Occipital lobe (tissue), 2 donors: ENCODE data around the gene RPTOR. TPM values are rescaled to one million over a fixed set of nuclear protein-coding genes. Genes with fewer than 3 reads are reported as not detected.
A peak's percentile ranks its signal among the peaks of the same experiment; 100 is the strongest.
"Not testable (repeated sequence)": the region's sequence is repeated elsewhere in the genome, so short reads cannot be mapped to it uniquely, and the experiment has no call there.

ENCODE experiments used
- DNase-seq: peaks from one replicate; lab custom pipeline; 2025; lab: John Stamatoyannopoulos, UW
- total RNA-seq: library from RNA; depleted of rRNA; stranded (reverse); fragments of >200 nt; gene quantifications from one replicate; pipeline ENCODE4 v1.2.3, GENCODE V29; 2014

The RPTOR gene
- total RNA-seq, 1 donor from 2014 or later = 14.2 TPM

DNA sequence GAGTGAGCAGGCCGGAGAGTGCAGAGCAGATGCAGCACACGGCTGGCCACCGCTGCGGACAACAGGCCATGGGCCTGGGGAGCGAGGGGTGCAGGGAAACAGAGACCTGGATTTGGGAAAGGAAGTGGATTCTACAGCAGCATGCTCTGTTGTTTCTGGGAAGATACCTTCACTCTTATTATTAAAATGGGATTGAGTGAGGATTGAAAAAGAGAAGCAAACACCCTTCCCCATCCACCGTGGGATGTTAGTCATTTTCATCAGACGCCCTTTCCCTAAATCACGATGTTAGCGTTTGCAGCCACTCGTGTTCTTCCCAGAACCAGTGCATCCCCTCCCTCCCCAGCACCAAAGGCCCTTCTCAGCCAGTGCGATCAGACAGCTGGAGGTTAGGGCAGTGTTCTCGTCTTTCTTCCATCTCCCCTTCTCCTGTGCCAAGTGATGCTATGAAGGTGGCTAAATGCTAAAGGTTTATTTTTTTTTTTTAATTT lies 250.5 kb downstream of the RPTOR start:
- no peak for DNase-seq

DNA sequence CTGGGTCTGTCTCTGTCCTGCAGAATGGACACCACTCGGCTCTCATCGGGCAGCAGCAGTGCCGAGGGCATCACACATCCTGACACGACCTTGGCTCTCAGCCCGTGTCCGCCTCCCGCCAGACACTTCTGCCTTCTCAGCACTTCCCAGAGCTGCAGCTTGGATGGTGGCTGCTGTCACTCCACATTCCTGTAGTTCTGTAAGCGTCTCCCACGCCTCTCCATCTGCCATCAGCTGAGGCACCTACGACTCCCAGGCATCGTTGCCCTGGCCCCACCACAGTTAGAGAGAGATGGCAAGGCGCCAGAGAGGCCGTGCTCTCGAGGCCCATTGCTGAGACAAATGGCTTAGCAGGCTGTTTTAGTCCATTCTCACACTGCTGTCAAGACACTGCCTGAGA lies 251.1 kb downstream of the RPTOR start:
- peak; percentile 56 for DNase-seq

DNA sequence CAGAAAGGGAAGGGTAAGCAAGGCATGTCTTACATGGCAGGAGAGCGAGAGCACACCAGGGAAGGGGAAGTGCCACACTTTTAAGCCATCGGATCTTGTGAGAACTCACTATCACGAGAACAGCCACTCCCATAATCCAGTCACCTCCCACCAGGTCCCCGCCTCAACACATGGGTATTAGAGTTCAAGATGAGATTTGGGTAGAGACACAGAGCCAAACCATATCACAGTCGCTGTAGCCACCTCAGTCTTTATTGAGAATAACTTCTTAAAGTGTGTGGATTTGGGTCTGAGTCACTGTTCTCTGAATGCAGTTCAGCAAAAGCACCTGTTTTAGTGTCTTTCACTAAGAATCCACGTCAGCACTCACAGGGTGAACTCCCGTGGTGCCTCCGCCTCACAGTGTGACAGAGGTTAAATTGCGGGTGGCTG lies 251.8 kb downstream of the RPTOR start:
- DNase-seq = no peak

DNA sequence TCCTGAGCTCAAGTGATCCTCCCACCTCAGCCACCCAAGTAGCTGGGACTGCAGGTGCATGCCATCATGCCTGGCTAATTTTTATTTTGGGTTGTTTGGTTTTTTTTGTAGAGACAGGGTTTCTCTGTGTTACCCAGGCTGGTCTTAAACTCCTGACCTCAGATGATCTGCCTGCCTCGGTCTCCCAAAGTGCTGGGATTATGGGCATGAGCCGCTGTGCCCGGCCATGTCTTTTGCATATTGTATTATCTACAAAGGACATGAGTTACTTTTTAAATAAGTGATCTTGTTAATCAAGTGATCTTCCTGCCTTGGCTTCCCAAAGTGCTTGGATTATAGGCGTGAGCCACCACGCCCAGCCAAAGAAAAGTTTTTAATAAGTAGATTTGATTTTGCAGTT lies 252.6 kb downstream of the RPTOR start:
- DNase-seq = not testable (repeated sequence)

DNA sequence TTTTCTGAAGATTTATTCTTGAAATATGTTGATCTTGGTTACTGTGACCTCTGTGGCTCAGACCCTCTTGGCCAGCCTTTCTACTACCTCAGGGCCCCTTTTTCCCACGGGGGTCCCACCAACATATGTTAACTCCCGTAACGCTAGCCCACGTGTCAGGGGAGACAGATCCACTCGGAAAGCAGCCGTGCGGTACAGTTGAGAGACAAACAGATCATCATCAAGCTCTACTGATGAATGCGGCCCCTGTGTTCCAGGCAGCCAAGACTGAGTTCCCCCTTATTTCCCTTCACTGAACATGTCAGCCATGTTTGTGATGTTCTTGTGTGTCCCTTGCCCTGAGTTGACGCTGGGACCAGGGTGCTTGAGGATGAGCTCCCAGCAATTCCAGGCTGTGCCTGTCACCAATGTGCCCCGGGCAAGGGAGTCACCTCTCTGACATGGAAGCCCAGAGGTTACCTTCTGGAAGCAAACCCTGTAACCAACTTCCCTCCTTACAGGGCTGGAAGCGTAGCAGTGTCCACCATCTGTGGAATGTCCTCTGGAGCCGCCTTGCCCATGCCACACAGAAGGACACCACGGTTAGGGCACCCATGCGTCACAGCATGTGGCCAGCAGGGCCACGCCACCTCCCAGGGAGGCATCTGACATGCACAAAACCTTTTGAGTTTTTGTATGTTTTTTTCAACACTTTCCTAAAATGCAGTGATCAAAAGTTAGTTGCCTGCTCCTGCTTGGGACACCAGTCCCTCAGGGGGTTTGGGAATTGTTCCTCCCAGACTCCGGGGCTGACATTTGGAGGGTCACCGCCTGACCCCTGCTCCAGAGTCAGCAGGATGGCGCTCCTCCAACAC lies 253.3 kb downstream of the RPTOR start:
- no peak for DNase-seq

DNA sequence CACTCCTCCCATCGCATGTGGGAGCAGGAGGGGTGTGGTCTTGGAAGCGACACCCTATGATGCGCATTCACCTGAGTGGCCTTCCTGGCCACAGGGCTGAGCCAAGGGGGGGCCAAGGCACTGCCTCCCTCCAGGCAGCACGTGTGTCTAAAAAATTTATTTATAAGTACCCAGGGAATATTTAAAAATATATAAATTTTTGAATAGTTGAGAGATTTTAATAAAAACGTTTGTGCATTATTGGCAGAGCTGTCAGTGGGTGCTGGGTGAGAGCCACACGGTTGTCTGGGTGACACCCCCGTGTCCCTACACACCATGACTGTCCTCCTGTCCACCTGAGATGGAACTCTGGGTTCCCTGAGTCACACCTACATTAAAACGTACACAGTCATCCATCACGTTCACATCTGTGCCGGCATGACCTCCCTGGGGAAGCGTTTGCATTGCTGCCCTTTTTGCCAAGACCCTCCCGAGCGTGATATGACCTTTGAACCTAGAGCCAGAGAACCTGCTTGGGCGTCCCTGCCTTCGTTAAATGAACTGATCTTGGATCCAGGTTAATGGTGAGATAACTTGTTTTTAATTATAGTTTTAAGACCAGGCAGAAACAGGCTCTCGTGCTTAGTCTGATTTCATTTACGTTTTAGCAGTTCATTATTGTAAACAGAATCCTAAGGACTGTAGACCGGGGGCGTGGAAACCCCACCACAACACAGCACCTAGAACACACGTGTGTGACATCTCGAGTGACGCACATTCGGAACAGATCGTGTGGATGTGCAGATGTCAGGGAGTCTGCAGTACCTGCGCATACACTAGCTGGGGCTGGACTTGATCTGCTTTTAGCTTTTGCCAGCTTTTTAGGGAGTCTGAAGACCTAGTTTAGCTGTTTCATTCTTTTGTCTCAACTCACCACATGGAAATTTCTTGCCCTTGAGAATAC lies 254.2 kb downstream of the RPTOR start:
- no peak for DNase-seq

DNA sequence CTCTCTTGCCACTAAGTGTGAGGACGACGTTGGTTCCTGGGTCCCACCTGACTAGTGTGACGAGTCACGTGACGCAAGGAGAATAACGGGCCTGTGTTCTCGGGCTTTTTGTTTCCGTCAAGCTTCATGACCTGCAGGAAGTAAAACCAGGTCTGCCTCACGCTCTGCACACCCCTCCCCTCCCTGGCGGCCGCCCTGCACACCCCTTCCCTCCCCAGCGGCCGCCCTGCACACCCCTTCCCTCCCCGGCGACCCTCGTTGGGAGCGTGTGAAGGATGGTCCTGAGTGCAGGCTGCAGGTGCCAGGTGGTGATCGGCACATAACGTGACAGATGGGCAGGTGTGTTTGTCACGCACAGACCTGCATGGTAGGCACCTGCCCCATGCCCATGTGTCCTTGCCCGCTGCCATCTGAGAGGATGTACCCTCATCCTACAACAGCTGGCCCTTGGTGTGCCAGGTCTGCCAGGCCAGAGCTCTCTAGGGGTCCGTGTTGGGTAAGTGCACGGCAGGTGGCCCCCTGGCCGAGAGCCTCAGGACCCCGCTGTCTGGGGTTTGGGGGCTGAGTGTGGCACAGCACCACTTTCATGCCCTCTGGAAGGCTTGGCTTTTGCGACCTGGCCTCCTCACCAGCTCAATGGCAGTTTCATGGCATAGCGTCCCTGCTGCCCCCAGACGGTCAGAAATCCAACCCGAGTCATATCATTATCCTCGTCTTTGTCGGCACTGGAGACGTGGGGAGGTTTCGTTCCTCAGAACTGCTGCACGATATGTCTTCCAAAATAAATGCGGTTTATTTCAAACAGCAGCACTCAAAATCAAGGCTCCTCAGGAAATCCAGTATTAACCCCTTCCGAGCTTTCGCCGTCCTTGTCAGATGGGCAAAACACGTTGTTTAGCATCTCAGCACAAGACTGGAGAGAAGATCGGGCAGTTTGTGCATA lies 255.2 kb downstream of the RPTOR start:
- no peak for DNase-seq

DNA sequence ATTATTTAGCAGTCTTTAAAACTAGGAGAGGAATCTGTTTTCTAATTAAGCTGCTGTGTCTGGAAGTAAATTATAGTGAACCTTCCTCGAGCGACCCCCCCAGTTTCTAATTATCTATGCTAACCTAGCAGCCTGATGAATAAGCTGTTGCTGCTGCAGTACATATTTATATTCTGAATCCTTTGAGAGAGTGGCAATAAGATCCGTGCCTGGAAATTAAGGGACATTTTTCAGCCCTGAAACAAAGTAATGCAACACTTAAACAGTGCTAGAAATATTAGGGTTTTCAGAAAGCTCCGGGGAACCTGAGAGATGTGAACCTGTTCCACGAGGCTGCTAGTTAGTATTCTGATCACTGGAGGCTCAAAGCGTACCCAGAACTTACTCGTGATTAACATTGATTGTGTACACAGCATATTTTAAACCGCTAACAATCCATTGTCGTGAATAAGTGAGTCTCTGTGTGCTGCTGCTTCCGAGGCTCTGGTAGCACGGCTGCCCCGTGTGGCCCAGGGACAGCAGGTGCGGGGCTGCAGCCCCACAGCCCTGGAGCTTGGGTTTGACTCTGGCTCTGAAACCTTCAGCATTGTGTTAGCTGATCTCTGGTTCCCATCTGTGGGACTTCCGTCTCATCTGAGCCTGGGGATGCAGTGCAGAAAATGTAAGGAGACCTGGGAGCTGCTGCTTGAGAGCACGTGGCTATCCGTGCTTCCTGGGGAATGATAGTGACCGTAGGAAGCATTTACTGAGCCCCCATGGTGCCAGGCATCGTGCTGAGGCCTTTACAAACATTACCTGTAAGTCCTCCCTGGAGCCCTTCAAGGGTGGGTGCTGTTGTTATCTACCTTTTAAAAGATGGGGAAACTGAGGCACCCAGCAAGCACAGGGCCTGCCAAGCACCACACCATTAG lies 256.1 kb downstream of the RPTOR start:
- no peak for DNase-seq

DNA sequence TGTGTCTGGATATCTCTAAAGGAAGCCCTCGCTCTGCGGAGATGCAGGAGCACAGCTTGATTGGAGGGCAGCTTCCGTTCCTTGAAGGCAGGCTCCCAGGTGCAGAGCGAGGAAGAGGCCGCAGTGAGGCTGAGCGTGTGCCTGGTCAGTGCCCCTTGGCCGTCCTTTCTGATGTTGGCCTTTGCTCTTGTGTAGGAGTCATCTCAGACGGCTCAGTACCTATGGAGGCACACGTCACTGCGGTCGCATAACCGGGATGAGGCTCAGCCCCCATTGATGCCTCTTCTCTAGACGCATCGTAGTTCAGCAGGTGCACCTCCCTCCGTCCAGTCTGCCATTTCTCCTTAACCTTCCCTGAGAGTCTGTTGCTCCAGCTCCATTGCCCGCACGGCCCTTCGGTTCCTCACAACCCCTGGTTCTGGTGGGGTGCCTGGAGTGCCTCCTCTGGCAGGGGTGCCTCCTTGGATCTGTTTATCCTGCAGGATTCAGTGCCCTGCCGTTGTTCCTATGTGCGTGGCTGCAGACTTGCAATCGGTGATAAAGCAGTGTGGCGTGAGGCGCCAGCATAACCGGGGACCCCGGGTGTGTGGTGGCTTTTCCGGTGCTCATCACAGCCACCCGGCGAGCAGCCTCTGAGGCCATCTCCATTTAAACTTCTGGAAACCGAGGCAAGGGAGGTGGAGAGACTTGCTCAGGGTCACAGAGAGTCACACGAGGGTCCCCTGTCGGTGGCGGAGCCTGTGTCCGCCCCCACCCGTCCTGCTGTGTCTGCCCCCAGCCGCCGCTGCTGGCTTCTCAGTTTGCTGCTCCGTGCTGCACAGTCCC lies 258.2 kb downstream of the RPTOR start:
- DNase-seq = no peak

DNA sequence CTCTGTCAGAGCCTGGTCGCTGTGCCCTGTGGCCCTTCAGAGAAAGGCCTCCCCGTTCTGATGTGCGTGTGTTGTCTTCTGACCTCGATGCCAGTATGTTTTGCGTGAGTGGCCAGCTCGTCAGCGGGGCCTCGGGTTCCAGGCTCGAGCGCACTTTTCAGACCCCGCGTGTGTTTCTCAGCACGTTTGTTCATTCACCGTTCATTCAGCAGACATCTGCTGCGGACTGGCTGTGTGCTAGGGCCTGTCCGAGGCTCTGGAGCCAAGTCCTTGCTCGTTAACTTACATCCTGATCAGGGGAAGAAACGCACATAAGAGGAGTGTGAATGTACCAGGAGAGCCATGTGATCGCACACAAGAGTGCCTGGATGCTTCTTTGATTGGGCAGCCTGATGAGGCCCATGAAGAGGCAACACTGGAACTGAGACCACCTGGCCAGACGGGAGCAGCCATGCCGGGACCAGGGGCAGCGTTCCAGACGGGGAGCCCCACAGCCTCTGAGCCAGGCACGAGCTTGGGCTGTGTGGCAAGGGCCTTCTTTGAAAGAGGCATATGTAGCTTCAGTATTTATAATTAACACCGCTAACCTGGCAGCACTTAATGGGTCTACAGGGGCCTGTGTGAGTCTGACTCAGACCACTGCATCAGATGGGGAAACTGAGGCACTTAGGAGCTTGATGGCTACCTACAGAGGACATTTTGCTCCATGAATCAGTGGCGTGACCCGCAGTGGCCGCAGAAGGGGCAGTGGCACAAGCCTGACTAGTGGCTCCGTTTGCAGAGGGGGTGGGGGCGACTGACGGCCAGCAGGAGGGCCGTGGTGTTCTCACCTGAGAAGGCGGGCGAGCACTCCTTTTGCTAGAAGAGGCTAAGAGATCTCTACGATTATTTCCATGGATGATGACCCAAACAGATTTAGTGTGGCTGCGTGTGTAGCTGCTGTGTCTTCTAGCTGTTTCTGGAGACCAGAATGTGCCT lies 259.1 kb downstream of the RPTOR start:
- no peak for DNase-seq

DNA sequence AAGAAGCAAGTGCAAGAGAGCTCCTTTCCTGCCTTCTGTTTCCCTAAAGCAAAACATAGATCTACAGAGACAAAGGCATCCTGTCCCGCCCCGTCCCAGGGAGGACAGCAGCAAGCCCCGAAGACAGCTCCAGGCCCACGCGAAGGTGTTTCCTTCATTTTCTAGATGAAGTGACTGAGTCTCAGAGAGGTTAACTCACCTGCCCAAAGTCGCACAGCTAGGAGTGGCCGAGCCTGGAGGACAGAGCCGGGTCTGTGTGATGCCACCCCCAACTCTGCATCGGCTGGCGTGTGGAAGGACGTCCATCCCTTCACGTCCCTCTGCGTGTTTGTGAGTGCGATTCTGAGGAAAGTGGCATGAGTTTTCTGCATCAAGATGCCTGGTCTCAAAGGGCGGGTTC lies 259.8 kb downstream of the RPTOR start:
- DNase-seq = no peak

DNA sequence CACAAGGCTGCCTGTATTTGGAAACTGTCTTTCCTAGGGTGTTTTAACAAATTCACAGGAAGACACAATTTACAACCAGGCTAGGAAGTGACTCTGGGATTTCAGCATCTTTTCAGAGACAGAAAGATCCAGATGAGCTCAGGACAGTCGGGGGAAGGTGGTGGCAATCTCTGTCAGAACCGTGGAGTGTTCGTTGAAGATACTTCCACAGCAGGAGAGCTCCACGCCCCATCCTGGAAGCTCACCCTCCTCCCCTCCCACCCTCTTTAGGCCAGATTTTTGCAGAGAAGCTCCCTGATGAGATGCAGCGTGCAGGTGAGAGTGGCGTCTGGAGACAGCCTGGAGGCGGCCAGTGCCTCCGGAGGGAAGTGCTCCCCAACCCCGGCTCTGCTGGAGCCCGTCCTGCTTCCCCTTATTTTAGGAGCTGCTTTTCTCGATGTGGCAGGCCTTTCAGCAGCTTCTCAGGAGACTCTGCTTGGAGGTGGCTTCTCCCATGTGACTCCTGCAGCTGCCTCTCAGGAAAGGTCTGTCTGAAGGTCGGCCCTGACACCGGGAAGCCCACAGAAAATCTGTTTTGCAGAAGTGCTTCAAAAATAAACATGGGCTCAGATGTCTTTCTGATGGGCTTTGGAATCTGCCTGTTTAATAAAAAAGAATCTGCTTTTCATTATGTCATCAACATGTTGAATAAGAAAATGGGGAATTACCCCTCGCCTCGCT lies 260.6 kb downstream of the RPTOR start:
- no peak for DNase-seq

DNA sequence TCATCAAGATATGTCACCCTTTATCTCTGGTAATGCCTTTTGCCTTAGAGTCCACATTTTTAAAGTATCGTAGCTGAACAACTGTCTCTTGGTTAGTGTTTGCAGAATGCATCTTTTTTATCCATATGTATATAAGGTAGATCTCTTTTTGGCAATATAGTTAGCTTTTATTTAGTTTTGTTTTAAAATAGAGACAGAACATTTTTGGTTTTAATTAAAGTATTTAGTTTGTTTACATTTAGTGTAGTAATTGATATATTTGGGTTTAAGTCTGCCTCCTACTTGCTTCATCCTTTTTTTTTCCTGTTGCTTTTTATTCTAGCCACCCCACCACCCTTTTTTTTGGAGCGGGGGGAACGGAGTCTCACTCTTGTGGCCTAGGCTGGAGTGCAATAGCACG lies 262.4 kb downstream of the RPTOR start:
- no peak for DNase-seq

DNA sequence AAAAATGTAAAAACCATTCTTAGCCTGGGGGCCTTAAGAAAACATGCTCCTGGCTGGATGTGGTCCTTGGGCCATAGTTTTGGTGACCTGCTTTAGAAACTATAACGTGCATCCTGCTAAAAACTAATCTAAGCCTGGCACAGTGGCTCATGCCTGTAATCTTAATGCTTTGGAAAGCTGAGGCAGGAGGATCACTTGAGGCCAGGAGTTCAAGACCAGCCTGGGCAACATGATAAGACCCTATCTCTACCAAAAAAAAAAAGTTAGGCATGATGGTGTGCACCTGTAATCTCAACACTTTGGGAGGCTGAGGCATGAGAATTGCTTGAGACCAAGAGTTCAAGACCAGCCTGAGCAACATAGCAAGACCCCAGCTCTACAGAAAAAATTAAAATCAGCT lies 263.2 kb downstream of the RPTOR start:
- DNase-seq = no peak

DNA sequence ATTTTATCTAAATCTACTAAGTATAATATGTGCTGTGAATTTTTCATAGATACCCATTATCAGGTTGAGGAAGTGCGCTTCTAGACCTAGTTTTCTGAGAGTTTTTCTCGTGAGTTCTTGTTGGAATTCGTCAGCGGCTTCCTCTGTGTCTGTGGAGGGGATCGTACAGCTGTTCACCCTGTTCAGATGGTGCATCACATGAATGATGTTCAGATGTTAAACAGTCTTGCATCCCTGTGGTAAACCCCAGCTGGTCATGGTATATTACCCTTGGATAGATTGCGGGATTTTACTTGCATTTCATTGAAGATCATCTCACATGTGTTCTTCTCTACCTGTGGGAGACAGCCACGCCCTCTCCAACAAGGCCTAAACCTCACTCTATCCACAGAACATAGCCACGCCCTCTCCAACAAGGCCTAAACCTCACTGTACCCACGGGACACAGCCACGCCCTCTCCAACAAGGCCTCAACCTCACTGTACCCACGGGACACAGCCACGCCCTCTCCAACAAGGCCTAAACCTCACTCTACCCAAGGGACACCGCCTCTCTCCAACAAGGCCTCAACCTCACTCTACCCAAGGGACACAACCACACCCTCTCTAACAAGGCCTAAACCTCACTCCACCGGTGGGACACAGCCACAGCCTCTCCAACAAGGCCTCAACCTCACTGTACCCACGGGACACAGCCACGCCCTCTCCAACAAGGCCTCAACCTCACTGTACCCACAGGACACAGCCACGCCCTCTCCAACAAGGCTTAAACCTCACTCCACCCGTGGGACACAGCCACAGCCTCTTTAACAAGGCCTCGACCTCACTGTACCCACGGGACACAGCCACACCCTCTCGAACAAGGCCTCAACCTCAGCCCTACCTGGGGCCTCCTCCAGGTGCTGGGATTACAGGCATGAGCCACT lies 266.8 kb downstream of the RPTOR start:
- no peak for DNase-seq
